Measurements from ENCODE around the gene INCA1. TPM values are rescaled to one million over a fixed set of nuclear protein-coding genes. Genes with fewer than 3 reads are reported as not detected.

INCA1 gene
- total RNA-seq (ENCODE audit: unreplicated experiment): 0.44 TPM
- long read RNA-seq: 0 reads

- Mint-ChIP-seq H3K9me3 (ENCODE audit: unreplicated experiment) (peaks cover 7% of the 10 kb centered on the region), H3K4me1 (ENCODE audit: low read depth, unreplicated experiment) (peaks cover 4% of the 10 kb centered on the region), H3K27ac (ENCODE audit: unreplicated experiment) (no peak within 1 kb of the TSS), H3K27me3 (ENCODE audit: unreplicated experiment) (peaks cover 14% of the 10 kb centered on the region), H3K4me3 (ENCODE audit: unreplicated experiment) (peak within 1 kb of the TSS; percentile 84), H3K36me3 (ENCODE audit: unreplicated experiment) (no peaks in the 10 kb centered on the region)
- TF ChIP-seq CTCF (IDR thresholded peaks at IDR 0.05; ENCODE audit: partially characterized antibody, unreplicated experiment): no peak
- DNase-seq: peak; percentile 90
These were observed at the start of gene INCA1, which contains the start of gene KIF1C for GRCh38 chr17:4997302-4998026. Gene INCA1 (minus strand): TSS chr17:4997522. CDS start chr17:4994437, 3,085 bp downstream. Gene KIF1C (plus strand): TSS chr17:4997950. CDS start chr17:5000247, 2,297 bp downstream.

DNA sequence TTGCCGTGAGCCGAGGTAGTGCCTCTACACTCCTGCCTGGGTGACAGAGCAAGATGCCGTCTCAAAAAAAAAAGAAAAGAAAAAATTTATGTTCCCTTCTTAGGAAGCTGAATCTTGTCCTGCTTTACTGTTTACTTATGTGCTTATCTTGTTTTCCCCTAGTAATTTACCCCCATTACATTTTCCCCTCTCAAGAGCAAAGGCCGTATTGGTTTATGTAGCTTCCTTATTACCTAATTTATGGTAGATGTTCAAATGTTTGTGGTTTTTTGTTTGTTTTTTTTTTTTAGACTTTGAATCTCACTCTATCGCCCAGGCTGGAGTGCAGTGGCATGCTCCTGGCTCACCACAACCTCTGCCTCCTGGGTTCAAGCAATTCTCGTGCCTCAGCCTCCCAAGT lies 48.2 kb upstream of the INCA1 start:
- Mint-ChIP-seq H3K27ac (ENCODE audit: unreplicated experiment) (no peak overlapping the region), H3K4me3 (ENCODE audit: unreplicated experiment) (no peak overlapping the region), H3K4me1 (ENCODE audit: low read depth, unreplicated experiment) (no peaks in the 10 kb centered on the region), H3K9me3 (ENCODE audit: unreplicated experiment) (peaks cover 1% of the 10 kb centered on the region), H3K36me3 (ENCODE audit: unreplicated experiment) (no peaks in the 10 kb centered on the region), H3K27me3 (ENCODE audit: unreplicated experiment) (no peaks in the 10 kb centered on the region)
- DNase-seq: no peak
- TF ChIP-seq CTCF (IDR thresholded peaks at IDR 0.05; ENCODE audit: partially characterized antibody, unreplicated experiment): no peak

DNA sequence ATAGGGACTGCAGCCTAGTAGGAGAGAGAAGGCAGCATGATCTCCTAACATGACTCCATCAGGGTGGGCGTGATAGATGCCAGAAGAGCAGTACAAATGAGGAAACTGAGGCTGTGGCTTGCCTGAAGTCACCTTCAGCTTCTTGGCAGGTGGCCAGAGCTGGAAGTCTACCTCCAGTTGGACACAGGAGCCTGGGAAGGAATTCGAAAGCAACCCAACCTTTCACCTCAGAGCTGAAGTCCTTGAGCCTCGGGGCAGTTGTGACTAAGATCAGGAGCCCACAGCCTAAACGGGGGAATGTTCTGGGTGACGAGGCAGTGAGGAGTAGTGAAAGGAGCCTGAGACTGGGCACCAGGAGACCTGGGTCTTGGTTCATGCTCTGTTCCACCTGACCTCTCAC lies 47.3 kb upstream of the INCA1 start:
- H3K4me3 Mint-ChIP-seq (ENCODE audit: unreplicated experiment): no peak overlapping the region
- H3K27ac Mint-ChIP-seq (ENCODE audit: unreplicated experiment): no peak overlapping the region
- H3K4me1 Mint-ChIP-seq (ENCODE audit: low read depth, unreplicated experiment): no peaks in the 10 kb centered on the region
- H3K9me3 Mint-ChIP-seq (ENCODE audit: unreplicated experiment): peaks cover 1% of the 10 kb centered on the region
- H3K27me3 Mint-ChIP-seq (ENCODE audit: unreplicated experiment): no peaks in the 10 kb centered on the region
- TF ChIP-seq CTCF (IDR thresholded peaks at IDR 0.05; ENCODE audit: partially characterized antibody, unreplicated experiment): no peak
- peaks cover 4% of the 10 kb centered on the region for H3K36me3 Mint-ChIP-seq (ENCODE audit: unreplicated experiment)
- no peak for DNase-seq

DNA sequence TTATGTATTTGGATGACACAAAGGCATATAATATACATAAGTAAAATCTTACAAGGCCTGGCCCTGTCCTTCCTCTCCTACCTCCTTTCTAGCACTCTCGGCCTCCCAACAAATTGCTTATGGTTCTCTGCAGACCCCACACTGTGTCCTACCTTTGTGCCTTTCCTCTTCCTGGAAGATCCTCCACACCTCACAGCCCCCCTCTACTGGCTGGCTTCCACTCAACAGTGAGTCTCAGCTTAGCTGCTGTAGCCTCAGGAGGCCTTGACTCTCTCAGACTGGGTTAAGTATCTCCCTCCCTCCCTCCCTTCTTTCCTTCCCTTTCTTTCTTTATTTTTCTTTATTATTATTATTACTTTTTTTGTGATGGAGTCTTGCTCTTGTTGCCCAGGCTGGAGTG lies 46.2 kb upstream of the INCA1 start:
- Mint-ChIP-seq H3K27ac (ENCODE audit: unreplicated experiment) (no peak overlapping the region), H3K27me3 (ENCODE audit: unreplicated experiment) (no peaks in the 10 kb centered on the region), H3K4me3 (ENCODE audit: unreplicated experiment) (no peak overlapping the region), H3K4me1 (ENCODE audit: low read depth, unreplicated experiment) (no peaks in the 10 kb centered on the region), H3K36me3 (ENCODE audit: unreplicated experiment) (peaks cover 6% of the 10 kb centered on the region), H3K9me3 (ENCODE audit: unreplicated experiment) (peaks cover 1% of the 10 kb centered on the region)
- no peak for TF ChIP-seq CTCF (IDR thresholded peaks at IDR 0.05; ENCODE audit: partially characterized antibody, unreplicated experiment)
- DNase-seq: no peak

Data from glutamatergic neuron (in vitro differentiated cells).